HG03159 (cell line): ENCODE measurements around the gene GNL3.
"Not testable (repeated sequence)": the region's sequence is repeated elsewhere in the genome, so short reads cannot be mapped to it uniquely, and the experiment has no call there.

Experiments used
- ATAC-seq: cut with Tn5 transposase; IDR thresholded peaks from one replicate; pipeline ENCODE4 v1.9.1; 2021; ENCODE audit warnings: mild to moderate bottlenecking, moderate library complexity; ENCODE audit not compliant: unreplicated experiment

Gene GNL3, protein sequence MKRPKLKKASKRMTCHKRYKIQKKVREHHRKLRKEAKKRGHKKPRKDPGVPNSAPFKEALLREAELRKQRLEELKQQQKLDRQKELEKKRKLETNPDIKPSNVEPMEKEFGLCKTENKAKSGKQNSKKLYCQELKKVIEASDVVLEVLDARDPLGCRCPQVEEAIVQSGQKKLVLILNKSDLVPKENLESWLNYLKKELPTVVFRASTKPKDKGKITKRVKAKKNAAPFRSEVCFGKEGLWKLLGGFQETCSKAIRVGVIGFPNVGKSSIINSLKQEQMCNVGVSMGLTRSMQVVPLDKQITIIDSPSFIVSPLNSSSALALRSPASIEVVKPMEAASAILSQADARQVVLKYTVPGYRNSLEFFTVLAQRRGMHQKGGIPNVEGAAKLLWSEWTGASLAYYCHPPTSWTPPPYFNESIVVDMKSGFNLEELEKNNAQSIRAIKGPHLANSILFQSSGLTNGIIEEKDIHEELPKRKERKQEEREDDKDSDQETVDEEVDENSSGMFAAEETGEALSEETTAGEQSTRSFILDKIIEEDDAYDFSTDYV

DNA sequence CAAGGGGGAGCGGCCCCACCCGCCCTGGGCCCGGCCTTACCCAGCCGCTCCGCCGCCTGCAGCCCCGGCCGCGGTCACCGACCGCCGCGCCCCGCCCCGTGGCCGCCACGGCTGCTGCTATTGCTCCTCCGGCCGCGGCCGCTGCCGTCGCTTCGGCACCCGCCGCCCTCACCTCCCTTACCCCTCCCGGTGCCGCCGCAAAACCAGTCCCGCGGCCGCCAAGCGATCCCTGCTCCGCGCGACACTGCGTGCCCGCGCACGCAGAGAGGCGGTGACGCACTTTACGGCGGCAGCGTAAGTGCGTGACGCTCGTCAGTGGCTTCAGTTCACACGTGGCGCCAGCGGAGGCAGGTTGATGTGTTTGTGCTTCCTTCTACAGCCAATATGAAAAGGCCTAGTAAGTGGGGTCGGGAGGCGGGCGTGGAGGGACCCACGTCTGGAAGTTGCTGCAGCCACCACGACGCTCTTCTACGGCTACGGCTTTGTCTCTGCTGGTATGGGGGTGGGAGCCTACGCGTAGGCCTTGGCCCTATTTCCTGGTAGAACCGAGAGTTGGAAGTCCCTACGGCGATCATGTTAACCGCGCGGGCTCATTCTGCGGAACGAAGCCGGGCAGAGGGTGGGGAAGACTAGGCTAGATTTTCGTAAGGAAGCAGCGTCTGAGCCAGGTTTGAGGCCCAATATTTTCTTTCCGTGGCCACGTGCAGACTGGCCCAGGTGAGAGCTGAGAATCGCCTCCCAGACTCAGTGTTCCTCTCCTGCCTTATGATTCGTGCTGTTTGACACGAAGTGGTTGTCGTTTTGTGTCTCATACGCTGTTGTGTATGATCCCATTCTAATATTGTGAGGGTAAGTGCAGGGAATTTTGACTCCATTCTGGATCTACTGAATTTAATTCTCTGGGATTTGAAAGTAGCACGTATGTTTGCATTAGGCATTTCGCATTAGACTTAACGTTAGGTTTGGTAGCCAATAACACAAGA, at the start of gene GNL3, which contains the start of gene PBRM1:
TSS of gene GNL3 (plus strand) at position 324 of the 983 bp plus-strand sequence. CDS start at position 385, 61 bp downstream.
TSS of gene PBRM1 (minus strand) at position 205 of the 983 bp plus-strand sequence.
- ATAC-seq, result peak; percentile 69

DNA sequence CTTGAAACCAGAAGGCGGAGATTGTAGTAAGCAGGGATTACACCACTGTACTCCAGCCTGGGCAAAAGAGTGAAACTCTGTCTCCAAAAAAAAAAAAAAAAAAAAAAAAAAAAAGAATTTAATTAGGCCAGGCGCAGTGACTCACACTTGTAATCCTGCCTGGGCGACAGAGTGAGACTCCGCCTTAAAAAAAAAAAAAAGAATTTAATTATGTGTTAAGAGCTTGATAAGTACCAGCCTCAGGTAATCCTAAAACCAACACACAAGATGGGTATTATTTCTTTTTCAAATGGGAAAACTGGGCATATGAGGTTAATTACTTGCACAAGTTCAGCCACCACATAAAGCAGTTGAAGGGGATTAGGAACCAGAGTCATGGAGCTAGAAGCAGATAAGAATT, 49.2 kb upstream of the GNL3 start:
- ATAC-seq, result no peak

DNA sequence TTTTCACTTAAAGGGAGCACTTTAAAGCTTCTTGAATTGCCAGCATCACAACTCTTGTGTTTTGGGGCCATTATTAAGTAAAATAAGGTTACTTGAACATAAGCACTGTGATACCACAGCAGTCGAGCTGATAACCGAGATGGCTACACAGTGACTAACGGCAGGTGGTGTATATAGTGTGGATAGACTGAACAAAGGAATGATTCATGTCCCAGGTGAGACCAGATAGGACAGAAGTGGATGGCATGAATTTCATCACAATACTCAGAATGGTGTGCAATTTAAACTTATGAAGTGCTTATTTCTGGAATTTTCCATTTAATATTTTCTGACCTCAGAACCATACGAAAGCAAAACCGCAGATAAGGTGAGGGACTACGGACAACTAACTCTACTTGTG, 40.3 kb upstream of the GNL3 start:
- ATAC-seq, result no peak

DNA sequence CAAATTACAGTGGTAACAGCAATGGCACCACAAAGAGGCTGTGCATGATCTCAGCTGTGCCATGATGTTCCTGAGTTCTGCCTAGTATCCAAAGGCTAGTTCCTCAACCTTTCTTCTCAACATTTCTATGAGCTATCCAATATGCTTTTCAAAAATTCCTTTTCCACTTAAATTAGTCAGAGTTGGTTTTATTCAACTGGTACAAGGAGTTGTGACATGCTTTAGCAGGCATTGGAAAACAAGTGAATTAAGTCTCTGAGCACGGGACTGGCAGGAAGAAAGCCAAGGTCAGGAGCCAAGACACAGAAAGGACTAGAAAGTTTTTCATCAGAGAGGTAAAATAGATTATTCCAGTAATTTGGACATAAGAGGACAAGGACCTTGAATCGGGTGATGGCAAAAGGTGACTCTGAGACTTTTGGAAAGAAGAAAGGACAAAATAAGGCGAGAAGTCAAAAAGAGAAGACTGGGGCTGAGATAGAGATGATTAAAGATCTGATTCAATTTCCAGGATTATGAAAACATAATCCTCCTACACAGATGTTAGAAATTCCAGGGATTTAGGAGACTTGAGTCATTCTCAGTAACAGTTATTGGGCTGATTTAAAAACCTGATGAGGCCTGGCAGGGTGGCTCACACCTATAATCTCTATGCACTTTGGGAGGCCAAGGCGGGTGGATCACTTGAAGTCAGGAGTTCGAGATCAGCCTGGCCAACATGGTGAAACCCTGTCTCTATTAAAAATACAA, 36.2 kb upstream of the GNL3 start:
- ATAC-seq, result no peak

DNA sequence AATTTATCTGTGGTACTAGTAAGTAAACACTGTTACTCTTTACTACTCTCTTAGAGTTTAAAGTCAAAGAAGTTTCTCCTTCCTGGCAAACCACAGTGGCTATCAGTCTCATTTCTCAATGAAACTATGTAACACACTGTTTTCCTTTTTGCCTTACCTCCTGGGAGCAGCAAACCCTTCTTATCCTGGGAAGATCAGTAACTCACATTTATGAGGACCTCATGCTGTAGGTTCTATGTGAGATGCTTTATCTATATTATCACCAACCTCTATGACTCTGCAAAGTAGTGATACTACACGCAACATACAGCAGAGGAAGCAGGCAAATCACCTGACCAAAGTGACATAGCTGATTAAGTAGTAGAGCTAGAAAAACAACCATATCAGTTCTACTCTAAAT, 35.4 kb upstream of the GNL3 start:
- ATAC-seq, result no peak

DNA sequence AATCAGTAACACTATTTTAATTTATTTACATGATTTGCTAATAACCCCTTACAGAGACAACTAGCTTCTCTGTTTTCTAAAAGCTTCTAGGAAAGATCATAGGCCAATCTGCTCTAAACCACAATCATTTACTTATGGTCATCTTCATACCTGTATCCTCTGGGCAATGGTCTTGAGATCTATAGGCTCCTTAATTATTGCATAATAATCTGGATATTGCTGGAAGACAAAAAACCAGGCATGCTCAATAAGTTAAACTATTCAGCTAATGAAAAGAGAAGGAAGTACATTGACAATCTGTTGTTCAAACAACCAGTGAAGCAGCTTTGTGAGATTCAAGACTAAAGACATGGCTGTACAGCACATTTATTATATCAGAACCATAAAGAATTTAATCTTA, 34.2 kb upstream of the GNL3 start:
- no peak for ATAC-seq

DNA sequence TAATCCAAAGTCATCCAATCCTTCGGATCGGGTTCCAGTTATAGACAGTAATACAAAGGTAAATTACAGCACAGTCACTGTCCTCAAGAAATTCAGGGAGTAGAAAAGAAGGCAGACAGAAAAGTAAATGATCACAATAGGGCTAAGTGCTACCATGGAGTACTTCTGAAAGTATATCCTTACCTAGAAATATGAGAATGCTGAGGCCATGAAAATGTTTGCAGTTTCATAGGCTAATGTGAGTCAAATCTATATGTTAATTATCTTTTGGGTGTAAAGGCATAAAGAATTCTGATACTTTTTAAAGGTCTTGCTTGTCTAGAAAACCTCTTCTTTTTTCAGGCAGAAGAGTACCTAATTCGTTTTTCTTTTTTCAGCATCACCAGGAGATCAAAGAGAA, 29.9 kb upstream of the GNL3 start:
- no peak for ATAC-seq

DNA sequence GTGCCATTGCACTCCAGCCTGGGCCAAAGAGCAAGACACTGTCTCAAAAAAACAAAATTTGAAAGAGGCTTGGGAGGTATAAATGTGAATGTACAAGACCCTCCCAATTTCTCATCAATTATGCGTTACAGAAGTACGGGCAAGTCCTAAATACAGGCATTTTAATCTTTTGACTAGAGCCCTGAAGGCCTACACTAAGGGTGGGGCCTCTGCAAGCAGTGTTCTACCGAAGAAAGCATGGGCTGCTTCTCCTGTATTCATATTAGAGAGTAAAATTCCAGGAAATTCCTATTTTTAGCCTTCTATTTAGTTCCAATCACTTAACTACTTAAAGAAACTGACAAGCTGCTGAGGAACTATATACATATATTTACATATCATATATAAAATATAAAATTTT, 25.8 kb upstream of the GNL3 start:
- no peak for ATAC-seq

DNA sequence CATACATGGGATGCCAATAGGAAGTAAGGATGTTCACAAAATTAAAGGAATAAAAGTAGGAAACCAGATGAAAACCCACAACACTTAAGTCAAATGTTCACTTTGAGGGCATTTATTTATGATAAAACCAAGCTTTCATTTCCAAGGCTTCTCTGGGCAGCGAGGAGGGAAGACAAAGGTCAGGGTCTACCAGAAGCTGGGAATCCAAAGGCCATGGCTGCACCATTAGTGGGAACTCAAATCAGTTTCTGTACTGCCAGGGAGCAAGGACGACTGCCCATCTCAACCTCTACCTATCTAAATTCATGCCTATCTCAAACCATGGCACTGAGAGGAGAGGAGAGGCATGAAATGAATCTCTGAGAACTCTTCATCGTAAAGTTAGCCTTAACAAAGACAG, 22.7 kb upstream of the GNL3 start:
- ATAC-seq, result no peak

DNA sequence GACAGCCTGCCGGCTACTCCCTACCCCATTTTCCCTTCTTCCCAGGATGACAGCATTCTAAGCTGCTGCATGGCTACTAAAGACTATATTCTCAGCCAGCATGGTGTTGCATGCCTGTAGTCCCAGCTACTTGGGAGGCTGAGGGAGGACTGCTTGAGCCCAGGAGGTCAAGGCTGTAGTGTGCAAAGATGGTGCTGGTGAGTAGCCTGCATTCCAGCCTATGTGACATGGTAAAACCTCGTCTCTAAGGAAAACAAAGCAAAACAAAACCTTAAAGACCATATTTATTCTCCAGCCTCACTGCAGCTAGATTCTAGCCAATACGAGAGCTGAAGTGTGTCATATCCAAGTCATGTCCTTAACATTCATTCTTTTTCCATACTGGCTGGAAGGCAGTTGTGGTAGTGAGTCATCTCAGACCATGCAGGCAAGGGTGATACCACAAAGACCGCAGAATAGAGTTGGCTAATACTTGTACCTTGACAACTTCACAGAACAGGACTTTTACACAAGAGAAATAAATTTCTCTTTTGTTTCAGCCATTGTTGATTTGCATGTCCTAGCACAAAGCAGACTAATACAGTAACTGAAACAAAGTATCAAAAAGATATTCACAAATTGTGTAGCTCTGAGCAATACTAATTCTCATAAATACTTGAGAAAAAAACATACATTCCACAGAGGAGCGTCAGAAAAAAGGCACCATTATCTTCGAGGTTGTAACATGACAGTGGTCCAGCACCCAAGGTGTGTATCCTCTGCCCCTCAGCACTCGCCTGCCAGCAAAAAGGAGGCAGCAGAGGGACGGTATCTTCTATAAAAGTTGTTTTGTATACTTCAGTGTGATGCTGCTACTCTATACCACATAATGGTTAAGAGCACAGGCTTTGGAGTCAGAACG, 15.0 kb upstream of the GNL3 start:
- ATAC-seq, result peak; percentile 61

DNA sequence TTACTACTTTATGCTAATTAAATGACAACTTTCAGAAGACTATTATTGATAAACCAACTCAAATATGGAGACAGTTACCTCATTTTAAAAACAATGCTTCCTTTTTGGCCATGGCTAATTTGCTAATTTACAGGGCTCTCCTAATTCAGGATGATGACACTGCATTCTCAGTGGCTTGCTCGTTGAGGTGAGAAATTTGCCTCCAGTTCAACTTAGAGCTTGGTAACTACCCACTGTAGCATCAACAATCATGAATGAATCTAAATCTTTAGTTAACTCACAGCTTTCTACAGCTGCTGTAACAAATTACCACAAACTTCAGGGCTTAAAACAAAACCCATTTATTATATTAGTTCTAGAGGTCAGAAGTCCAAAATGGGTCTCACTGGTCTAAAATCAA, 14.2 kb upstream of the GNL3 start:
- ATAC-seq, result no peak

DNA sequence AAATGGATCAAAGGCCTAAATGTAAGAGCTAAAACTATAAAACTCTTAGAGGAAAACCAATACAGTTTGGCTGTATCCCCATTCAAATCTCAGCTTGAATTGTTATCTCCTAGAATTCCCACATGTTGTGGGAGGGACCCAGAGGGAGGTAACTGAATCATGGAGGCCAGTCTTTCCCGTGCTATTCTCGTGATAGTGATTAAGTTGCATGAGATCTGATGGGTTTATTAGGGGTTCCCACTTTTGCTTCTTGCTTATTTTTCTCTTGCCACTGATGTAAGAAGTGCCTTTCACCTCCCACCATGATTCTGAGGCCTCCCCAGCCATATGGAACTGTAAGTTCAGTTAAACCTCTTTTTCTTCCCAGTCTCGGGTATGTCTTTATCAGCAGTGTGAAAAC, 9.6 kb upstream of the GNL3 start:
- not testable (repeated sequence) for ATAC-seq

DNA sequence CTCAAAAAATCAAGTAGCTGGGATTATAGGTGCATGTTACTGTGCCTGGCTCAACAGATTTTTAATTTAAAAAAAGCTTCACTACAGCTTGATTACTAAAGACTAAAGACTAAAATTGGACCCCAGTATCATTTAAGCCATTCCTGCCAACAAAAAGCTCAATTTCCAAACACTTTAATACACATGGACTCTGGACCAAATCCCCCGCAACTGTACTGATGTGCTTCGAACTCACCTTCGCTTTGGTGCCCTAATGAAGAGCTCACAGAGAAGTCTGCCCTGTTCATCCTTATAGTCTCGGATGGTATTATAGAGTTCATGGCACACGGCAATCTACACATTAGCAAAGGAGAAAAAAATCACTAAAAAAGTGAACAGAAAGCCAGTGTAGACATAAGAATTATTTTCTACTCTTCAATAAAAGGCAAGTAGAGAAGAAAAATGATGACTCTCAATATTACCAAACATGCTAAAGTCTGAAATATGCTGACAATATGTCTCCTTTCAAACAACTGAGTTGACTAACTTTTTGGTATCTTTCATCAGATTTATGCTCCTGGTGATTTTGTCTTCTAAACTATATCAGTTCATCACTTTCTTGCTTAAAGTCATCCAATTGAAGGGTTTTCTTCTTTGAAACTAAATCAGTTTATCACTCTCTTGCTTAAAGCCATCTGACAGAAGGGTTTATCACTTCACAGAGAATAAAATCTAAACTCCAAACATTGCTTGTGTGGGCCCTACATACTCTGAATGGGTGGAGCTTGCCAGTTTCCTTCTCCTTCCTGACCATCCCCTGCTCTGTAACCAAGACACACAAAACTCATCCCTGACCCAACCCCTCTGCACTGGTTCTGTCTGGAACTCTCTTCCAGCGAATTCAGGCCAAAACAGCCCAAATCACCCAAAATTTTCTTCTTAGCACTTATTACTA, 7.3 kb upstream of the GNL3 start:
- ATAC-seq, result no peak

DNA sequence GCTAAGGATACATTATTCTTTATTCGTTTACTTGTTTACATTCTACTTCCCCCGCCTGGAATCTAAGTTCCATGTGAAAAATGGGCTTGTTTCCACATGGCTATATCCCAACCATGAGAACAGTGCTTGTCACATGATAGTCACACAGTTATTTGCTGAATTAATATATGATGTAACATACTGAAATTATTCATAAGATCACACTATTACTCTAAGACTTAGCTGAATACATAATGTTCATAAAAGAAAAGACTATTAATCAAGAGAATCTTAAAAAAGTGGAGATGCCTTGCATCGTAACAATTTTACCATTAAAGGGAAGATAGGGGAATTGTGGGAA, 6.7 kb upstream of the GNL3 start:
- no peak for ATAC-seq

DNA sequence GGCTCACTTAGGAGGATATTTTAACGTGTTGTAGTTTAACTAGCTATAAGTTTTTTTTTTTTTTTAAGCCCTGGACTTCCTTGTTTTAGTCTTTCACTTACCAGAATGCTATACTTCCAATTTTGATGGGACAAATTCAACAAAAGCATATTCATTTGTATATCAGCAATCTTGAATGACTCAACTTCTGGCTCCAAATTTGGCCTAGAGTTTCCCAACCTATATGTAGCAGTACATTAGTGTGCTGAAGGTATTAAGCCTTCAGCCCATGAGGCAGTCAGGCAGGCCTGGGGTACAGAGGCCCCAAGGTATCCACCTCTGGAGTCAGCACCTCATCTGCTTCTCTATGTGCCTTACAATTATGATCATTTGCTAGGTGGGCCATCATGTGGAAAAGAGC, 6.0 kb upstream of the GNL3 start:
- no peak for ATAC-seq

DNA sequence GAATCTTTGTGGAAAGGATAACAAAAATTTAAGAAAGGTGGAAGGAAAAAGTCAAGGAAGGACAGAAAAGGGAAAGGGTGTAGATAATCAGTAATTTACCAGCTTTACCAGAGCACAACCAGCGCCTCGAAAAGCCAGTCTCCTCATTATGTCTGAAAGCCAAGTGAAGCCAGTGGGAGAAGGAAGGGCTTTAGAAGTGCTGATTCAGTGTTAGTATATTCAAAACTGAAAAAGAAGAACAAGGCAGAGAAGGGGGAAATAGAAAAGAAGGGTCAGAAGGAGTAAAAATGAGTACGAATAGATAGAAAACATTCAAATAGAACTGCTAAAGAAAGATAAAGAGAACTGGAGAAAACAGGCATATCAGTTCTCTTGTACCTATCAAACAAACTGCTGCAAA, 4.2 kb upstream of the GNL3 start:
- ATAC-seq, result no peak

DNA sequence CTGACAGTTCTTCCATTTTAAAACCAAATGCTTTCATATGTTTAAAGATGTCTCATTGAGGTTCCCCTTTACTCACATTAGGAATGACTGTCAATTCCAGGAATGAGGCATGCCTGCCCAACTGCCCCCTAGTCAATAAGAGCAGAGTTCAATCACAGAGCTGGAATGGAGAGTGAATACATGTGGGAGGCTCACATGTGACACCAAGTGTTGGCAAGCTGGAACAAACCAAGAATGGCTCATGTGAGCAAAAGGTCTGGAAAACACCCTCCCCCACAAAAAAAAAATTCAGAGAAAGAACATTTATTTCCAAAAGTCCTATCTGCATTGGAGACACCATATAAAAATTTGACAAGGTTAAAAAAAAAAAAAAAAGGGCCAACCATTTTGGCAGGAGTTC, 3.8 kb upstream of the GNL3 start:
- no peak for ATAC-seq

DNA sequence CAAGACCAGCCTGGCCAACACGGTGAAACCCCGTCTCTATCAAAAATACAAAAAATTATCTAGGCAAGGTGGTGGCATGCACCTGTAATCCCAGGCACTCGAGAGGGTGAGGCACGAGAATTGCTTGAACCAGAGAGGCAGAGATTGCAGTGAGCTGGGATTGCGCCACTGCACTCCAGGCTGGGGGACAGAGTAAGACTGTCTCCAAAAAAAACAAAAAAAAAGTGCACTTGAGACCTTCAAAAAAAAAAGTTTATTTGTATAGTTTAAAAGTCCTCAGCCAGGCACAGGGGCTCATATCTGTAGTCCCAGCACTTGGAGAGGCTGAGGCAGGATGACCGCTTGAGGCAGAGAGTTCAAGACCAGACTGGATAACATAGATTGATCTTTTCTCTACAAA, 2.2 kb upstream of the GNL3 start:
- ATAC-seq, result no peak

DNA sequence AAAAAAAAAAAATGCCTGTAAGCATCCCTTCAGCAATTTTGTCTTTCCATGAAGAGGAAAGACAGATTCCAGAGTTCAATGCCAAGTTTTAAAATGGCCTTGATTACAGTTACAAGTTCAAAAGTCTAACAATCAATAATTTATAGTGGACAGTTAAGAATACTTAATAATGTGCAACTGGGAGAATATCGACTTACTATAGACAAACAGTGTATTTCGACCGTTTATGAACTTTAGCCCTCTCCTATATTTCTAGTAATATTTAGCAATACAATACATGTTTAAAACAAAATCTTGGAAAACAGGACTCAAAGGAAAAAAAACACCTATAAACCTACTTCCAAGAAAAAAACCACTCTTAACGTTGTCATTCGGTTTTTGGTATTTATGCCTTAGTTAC, 1.6 kb upstream of the GNL3 start:
- ATAC-seq, result no peak
